Right ventricle myocardium inferior (tissue), 1 donor: ENCODE data around the gene SSBP1. TPM values are rescaled to one million over a fixed set of nuclear protein-coding genes. Genes with fewer than 3 reads are reported as not detected.
A peak's percentile ranks its signal among the peaks of the same experiment; 100 is the strongest.
"Not testable (repeated sequence)": the region's sequence is repeated elsewhere in the genome, so short reads cannot be mapped to it uniquely, and the experiment has no call there.

Experiments used
- ATAC-seq: fragments of 200-7000 bp; cut with Tn5 transposase; one replicate; pipeline ENCODE4 v1.9.1; 2020; ENCODE audit warnings: mild to moderate bottlenecking, moderate library complexity
- DNase-seq: peaks from one replicate; pipeline ENCODE4 v3.0.0; 2021; ENCODE audit errors: missing footprints
- intact Hi-C: fragments of 100-400 bp; cut with DNase I; formaldehyde crosslinking; loops from one replicate; pipeline ENCODE4 v1.11.0; 2022
- long read RNA-seq: library from polyadenylated mRNA; unstranded; transcript quantifications from one replicate; pipeline ENCODE4 v2.0.0, GENCODE V29; 2021
- total RNA-seq: library from RNA; stranded (reverse); fragmentation: NEBNext Ultra II Directional; extraction: Animal tissue kit (Norgen Biotek cat#: 25700); gene quantifications from one replicate; pipeline ENCODE4 v1.2.1, GENCODE V29; 2021
- donor health status: DM: no; HTN: yes; CAD: no; lungs with severe emphysema.

SSBP1 gene
- total RNA-seq = 109 TPM
- long read RNA-seq, transcript SSBP1-201 (7 exons, 687 nt) = major isoform, 26 of 28 reads
- long read RNA-seq, partial matches to known transcripts = 0 of 28 reads
- long read RNA-seq, other reads (novel, unspliced or antisense) = 0 of 28 reads

GRCh38 chr7:141737836-141738591, at the start of gene SSBP1:
SSBP1 (plus strand) TSS chr7:141738358; CDS start chr7:141739167, 809 bp downstream.
- ATAC-seq (peak; percentile 98), DNase-seq (peak; percentile 94)
- intact Hi-C loops = loop anchor here (1.0 kb wide), 1 partner anchor 84 kb away; no protein-coding TSS in a partner anchor

- ATAC-seq, intact Hi-C loops, DNase-seq: not testable (repeated sequence)
Measured at GRCh38 chr7:141689072-141689825, 48.9 kb upstream of the SSBP1 start.

GRCh38 chr7:141691540-141691939, 46.6 kb upstream of the SSBP1 start:
- ATAC-seq (no peak), DNase-seq (no peak)
- intact Hi-C loops = no loop called here

- ATAC-seq (no peak), DNase-seq (no peak)
- intact Hi-C loops = no loop called here
Measured at GRCh38 chr7:141691961-141692360, 46.2 kb upstream of the SSBP1 start.

GRCh38 chr7:141693082-141693481, 45.1 kb upstream of the SSBP1 start:
- DNase-seq = no peak
- intact Hi-C loops = no loop called here
- ATAC-seq = no peak

- ATAC-seq (no peak), DNase-seq (peak; percentile 66)
- intact Hi-C loops = no loop called here
Measured at GRCh38 chr7:141695803-141696289, 42.3 kb upstream of the SSBP1 start.

GRCh38 chr7:141696348-141696747, 41.8 kb upstream of the SSBP1 start:
- intact Hi-C loops = no loop called here
- DNase-seq (no peak), ATAC-seq (peak; percentile 40)

GRCh38 chr7:141697211-141697871, 40.8 kb upstream of the SSBP1 start:
- intact Hi-C loops = no loop called here
- DNase-seq = no peak
- ATAC-seq = no peak

- intact Hi-C loops = no loop called here
- ATAC-seq (no peak), DNase-seq (no peak)
Measured at GRCh38 chr7:141698247-141699015, 39.7 kb upstream of the SSBP1 start.

GRCh38 chr7:141699860-141700259, 38.3 kb upstream of the SSBP1 start:
- intact Hi-C loops = loop anchor here (10.0 kb wide), 1 partner anchor 45 kb away; no protein-coding TSS in a partner anchor

GRCh38 chr7:141700296-141700847, 37.8 kb upstream of the SSBP1 start:
- intact Hi-C loops = loop anchor here (10.0 kb wide), 1 partner anchor 46 kb away; no protein-coding TSS in a partner anchor
- ATAC-seq (no peak), DNase-seq (no peak)

More at GRCh38 chr7:141699860-141700259, 38.3 kb upstream of the SSBP1 start:
- no peak for ATAC-seq
- DNase-seq = no peak

GRCh38 chr7:141700848-141701371, 37.2 kb upstream of the SSBP1 start:
- intact Hi-C loops = loop anchor here (10.0 kb wide), 1 partner anchor 46 kb away; no protein-coding TSS in a partner anchor
- DNase-seq (no peak), ATAC-seq (no peak)

GRCh38 chr7:141701489-141702046, 36.6 kb upstream of the SSBP1 start:
- peak; percentile 74 for DNase-seq
- intact Hi-C loops = loop anchor here (10.0 kb wide), 1 partner anchor 47 kb away; no protein-coding TSS in a partner anchor

GRCh38 chr7:141702047-141702567, 36.1 kb upstream of the SSBP1 start, which contains the start of gene DENND11:
DENND11 (minus strand) TSS chr7:141702166; CDS start chr7:141702153, 13 bp downstream.
- ATAC-seq (peak; percentile 78), DNase-seq (peak; percentile 78)
- intact Hi-C loops = loop anchor here (10.0 kb wide), 1 partner anchor 47 kb away; no protein-coding TSS in a partner anchor

More at GRCh38 chr7:141701489-141702046, 36.6 kb upstream of the SSBP1 start:
- peak; percentile 51 for ATAC-seq

- intact Hi-C loops = loop anchor here (10.0 kb wide), 1 partner anchor 48 kb away; no protein-coding TSS in a partner anchor
- ATAC-seq (no peak), DNase-seq (no peak)
Measured at GRCh38 chr7:141702892-141703291, 35.3 kb upstream of the SSBP1 start.

- ATAC-seq = no peak
- no peak for DNase-seq
- intact Hi-C loops = loop anchor here (10.0 kb wide), 1 partner anchor 49 kb away; no protein-coding TSS in a partner anchor
Measured at GRCh38 chr7:141704112-141704511, 34.0 kb upstream of the SSBP1 start.
